Upper lobe of left lung (tissue), 4 donors: ENCODE measurements around the gene GTF2IRD1.

Experiments
- CTCF ChIP-seq, 6 experiments: fragments of 450-650 bp in 4 of 6; fragments of 200-600 bp in 2 of 6; sonication (generic) in 2 of 6; IDR thresholded peaks; one replicate each; pipeline ENCODE4 v1.5.1; 2016 to 2019; ENCODE audit warnings: antibody characterized with exemption in 6 of 6
- POLR2AphosphoS5 ChIP-seq, 2 donors: sonication (generic); formaldehyde crosslinking; IDR thresholded peaks; one replicate each; pipeline ENCODE4 v1.5.1; 2017; ENCODE audit warnings: antibody characterized with exemption in 2 of 2

GRCh38 chr7:74623135-74623534, 169.4 kb downstream of the GTF2IRD1 start:
- no peak for TF ChIP-seq POLR2AphosphoS5 (IDR thresholded peaks at IDR 0.05)
- TF ChIP-seq CTCF (IDR thresholded peaks at IDR 0.05): no peak
